ENCODE measurements around the gene CDK14.

Gene CDK14

DNA sequence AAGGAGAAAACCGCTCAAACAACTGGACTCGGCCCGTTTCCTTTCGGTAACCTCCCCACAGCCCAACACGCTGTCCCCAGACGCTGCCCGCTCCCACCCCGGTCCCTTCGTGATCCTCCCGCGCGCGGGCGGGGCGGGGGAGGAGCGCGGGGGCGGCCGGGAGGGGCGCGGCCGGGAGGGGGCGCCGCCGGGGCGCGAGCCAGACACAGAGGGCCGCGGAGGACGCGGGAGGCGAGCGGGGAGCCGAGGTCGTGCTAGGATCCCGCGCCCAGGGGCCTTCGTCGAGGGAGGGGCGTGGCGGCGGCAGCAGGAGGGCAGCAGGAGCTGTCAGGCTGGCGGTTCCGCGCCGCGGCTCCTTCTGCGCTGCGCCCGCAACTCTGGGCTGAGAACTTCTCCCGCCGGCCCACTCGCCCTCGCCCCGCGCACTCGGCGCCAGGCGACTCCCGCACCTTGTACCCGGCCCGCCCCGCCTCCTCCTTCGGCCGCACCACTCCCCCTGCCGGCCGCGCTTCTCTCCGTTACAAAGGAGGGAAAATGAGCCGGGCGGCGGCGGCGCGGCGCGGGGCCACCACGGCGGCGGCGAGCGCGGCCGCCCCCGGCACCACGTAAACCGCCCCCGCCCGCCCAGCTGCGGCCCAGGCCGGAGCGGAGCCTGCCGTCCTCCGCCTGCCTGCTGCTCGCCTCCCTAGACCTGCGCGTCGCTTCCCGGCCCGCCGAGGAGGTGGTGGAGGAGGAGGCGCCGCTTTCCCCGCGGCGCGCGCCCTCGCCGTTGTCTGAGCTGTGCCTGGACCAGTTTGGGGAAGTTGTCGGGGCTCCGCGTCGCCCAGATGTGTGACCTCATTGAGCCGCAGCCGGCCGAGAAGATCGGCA, at the start of gene CDK14:
Gene CDK14, plus strand, starts transcription at position 521 of the 870 bp plus-strand sequence. Its CDS starts 307 bp downstream, at position 828.
- peak; percentile 90 for DNase-seq (ENCODE audit: low read depth, low spot score)

DNA sequence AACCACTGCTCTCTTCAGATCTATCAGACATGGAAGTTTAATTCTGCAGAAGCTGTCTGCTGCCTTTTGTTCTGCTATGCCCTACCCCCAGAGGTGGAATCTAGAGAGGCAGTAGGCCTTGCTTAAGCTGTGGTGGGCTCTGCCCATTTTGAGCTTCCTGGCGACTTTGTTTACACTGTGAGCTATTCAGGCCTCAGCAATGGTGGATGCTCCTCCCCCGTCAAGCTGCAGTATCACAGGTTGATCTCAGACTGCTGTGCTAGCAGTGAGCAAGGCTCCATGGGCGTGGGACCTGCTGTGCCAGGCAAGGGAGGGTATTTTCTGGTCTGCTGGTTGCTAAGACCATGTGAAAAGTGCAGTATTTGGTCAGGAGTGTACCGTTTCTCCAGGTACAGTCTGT, 45.1 kb upstream of the CDK14 start:
- no peak for DNase-seq (ENCODE audit: low read depth, low spot score)

GRCh38 chr7:90552521-90552920, 43.6 kb upstream of the CDK14 start:
- DNase-seq (ENCODE audit: low read depth, low spot score), result peak; percentile 10

DNA sequence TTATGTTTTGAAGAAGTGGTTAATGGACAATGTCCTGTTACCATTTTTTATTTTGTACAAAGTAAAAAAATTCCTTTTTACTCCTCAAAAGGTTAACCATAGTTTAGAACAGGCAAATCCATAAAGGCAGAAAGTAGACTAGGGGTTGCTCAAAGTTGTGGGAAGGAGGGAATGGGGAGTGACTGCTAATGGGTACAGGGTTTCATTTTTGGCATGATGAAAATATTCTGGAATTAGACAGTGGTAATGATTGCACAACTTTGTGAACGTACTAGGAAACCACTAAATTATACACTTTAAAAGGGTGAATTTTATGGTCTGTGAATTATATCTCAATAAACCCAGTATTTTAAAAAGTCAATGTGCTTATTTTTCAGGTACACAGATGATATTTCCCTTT, 35.4 kb upstream of the CDK14 start:
- DNase-seq (ENCODE audit: low read depth, low spot score), result peak; percentile 8

GRCh38 chr7:90563286-90563685, 32.8 kb upstream of the CDK14 start:
- DNase-seq (ENCODE audit: low read depth, low spot score), result no peak

- no peak for DNase-seq (ENCODE audit: low read depth, low spot score)
These were observed 31.7 kb upstream of the CDK14 start for GRCh38 chr7:90564455-90564854.

GRCh38 chr7:90568213-90568612, 27.9 kb upstream of the CDK14 start:
- no peak for DNase-seq (ENCODE audit: low read depth, low spot score)

GRCh38 chr7:90569368-90569767, 26.8 kb upstream of the CDK14 start:
- DNase-seq (ENCODE audit: low read depth, low spot score), result no peak

DNA sequence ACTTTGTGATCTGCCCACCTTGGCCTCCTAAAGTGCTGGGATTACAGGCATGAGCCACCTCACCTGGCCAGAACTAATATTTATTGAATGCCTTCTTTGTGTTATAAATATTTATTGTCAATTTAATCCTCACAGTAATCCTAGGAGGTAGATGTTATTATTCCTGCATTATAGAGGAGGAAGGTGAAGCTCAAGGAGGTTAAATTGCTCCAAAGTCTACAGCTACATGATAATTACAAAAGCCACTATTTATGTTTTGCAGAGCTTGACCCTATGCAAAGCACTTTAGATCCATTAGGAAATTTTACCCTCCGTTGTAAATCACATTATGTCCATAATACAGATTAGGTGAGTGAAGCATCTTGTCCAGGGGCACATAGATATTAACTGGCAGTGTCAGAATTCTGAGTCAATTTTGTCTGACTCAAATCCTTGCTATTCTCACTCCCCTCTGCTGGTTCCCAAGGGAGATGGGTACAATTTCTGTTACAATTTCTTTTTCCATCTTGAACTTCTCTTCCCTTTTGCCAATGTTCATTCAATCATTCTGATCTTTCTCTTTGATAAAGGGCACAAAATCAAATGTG, 25.7 kb upstream of the CDK14 start:
- no peak for DNase-seq (ENCODE audit: low read depth, low spot score)

DNA sequence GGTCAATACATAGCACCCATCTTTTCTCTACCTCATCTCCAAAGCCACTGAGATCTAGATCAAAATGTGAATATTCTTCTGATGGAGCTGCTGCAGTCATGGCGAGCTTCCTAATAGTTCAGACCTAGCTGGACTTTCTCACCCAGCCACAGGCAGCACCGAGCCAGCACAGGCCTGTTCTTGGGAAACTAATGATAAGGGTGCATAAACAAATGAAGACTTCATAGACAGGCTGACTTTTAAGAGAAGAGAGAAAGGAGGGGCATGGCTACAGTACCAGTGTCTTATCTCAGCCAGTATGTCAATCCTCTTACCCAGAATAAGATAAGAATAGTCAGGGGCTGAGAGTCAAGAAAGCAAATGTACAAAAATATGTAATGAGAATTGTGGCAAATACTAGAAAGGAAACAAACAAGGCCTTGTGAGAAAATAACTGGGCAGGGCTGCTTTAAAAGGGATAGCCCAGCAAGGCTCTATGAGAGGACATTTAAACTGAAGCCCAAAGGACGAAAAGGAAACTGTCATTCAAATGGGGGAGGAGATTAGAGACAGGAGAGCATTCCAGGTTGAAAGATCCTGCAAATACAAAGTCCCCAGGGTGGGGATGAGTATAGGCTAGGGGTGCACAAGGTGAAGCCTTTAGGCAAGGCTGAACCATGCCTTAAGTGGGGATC, 21.8 kb upstream of the CDK14 start:
- DNase-seq (ENCODE audit: low read depth, low spot score), result peak; percentile 31

DNA sequence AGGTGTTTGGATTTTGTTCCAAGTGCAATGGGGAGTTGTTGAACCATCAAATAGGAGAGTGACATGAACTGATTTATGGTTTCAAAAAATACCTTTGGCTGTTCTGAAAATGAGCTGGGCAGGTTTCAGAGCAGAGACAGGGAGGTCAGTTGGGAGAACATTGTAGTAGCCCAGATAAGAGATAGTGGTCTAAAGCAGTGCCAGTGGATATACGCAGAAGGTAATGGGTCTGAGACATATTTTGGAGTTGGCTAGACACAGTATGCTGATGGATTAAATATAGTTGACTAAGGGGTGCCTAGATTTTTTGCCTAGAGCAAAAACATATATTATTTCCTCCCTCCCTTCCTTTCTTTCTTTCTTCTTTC, 21.3 kb upstream of the CDK14 start:
- no peak for DNase-seq (ENCODE audit: low read depth, low spot score)

GRCh38 chr7:90579181-90579688, 16.9 kb upstream of the CDK14 start:
- peak; percentile 80 for DNase-seq (ENCODE audit: low read depth, low spot score)

DNA sequence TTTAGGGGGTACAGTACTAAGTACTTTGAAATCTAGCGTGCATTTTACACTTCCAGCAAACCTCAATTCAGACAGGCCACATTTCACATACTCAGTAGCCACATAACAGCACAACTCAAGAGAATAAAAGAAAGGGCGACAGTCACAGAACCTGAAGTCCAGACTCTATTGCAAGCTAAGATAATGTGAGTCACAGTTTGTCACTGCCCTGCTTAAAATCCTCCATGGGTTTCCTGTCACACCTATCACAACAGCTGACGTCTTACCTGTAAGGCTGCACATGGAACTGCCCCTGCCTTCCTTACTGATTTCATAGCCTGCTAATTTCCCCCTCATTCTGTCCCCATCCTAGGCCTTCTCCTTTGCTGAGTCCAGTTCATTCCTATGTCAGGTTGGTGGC, 16.1 kb upstream of the CDK14 start:
- DNase-seq (ENCODE audit: low read depth, low spot score), result peak; percentile 27

GRCh38 chr7:90582164-90582563, 14.0 kb upstream of the CDK14 start:
- DNase-seq (ENCODE audit: low read depth, low spot score), result no peak

DNA sequence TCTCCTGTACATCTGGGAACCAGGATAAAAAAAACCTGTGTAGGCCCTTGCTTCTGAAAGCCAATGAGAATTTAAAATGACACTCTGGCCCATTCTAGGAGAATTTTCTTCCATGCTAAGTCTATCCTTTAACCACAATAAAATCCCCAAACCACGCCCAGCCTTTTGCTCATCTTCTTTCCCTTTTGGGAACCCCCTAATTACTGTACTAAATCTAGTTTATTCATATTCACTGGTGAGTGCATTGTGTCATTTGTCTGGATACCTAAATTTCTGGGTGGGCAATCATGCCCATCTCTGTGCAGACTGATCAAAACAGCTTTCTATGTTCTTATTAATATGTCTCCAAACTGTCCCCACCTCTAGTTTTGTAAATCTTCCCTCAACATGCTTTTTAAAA, 11.7 kb upstream of the CDK14 start:
- DNase-seq (ENCODE audit: low read depth, low spot score), result no peak

- DNase-seq (ENCODE audit: low read depth, low spot score), result no peak
These were observed 10.0 kb upstream of the CDK14 start for GRCh38 chr7:90586091-90586490.

DNA sequence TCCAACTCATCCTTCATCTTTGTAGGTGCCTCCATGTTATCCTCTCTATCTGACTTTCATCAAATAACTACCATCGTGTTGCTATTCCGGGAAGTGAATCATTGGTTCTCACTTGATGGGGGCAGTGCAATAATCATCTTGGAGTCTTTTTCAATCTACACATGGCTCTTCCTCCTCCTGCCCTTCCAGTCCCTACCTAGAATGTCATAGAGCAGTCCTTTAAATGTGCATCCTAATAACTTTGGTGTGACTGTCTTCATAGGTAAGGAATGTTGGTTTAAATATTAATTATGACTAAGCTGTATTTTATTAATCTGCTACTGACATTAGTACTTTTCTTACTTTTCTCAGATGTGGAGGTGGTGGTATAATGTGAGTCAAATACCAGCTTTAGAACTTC, 8.4 kb upstream of the CDK14 start:
- DNase-seq (ENCODE audit: low read depth, low spot score), result no peak

- no peak for DNase-seq (ENCODE audit: low read depth, low spot score)
These were observed 4.1 kb upstream of the CDK14 start for GRCh38 chr7:90592033-90592432.

- no peak for DNase-seq (ENCODE audit: low read depth, low spot score)
These were observed 2.9 kb upstream of the CDK14 start for GRCh38 chr7:90593205-90593604.

GRCh38 chr7:90594751-90595317, 1.3 kb upstream of the CDK14 start:
- DNase-seq (ENCODE audit: low read depth, low spot score), result peak; percentile 81

DNA sequence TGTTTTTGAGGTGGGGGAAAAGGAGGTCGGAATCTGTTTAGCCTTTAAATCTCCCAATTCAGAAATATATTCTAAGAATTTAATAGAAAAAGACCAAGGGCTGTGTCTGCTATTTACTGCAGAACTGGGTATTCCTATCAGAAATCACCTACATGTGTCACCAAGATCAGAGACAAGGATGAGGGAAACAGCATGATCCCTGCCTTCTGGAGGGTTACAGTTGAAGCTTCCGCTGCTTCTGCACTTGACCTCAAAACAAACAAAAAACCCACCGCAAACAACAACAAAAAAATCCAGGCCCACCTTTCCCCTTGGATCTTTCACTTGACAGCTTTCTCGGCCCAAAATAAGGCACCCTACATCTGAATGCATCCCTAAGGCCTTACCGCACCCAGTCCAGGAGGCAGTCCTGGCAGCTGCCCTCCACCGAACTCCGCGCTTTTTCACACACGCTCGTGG, 750 bp upstream of the CDK14 start:
- DNase-seq (ENCODE audit: low read depth, low spot score), result no peak
